Measurements from ENCODE around the gene FHDC1. TPM values are rescaled to one million over a fixed set of nuclear protein-coding genes. Genes with fewer than 3 reads are reported as not detected.

FHDC1 gene
- total RNA-seq, 1 experiment from 2014 or later, result 3.8 TPM

- DNase-seq (ENCODE audit: extremely low read depth, low read depth), result no peak
Observed at GRCh38 chr4:152936446-152937335, 568 bp downstream of the FHDC1 start.

GRCh38 chr4:152937336-152938236, 1.5 kb downstream of the FHDC1 start:
- no peak for DNase-seq (ENCODE audit: extremely low read depth, low read depth)

DNA sequence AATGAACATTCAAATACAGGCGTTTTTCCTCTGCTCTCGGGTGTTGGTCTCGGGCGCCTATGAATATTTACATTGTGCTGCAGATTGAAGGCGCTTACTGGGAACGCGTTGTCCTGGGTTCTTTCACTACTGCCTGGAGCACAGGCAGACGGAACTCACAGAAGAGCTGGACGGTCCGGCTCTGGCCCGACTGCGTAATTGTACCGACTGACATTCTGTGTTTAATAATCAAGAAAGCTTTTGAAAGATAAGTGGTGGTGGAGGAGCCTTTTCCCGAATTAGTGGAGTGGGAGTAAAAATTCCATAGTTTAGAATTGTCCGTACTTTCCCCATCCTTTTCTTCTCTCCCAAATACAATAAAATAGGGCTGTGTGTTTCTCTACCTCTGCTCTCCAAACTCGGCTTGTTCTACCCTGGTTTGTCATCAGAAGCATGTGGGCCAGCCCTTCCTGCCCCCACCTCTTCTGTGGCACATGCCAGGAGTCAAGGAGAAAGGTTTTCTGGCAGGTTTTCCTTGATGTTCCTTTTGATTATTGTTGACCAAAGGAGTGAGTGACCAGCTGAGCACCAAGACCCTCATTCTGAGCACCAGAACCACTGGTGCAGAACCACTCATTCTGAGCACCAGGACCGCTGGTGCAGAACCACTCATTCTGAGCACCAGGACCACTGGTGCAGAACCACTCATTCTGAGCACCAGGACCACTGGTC, 2.3 kb downstream of the FHDC1 start:
- no peak for DNase-seq (ENCODE audit: extremely low read depth, low read depth)

GRCh38 chr4:152939621-152940020, 3.5 kb downstream of the FHDC1 start:
- DNase-seq (ENCODE audit: extremely low read depth, low read depth), result no peak

DNA sequence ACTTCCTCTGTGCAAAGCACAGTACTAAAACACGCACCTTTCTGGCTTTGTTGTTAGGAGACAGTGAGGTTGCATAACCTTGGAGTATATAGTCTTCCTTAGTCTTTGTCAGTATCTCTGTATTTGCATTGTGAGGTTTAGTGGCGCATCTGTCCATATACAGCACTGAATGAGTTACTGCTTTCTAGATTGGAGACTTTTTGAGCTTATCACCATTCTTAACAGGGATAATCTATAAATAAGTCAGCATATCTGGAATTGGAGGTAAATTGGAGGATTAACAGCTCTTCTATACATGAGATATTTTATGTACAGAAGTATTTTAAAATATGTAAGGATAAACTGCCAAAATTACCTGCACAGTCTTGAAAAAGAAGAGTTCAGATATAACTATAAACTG, 4.3 kb downstream of the FHDC1 start:
- no peak for DNase-seq (ENCODE audit: extremely low read depth, low read depth)

GRCh38 chr4:152941411-152941810, 5.3 kb downstream of the FHDC1 start:
- no peak for DNase-seq (ENCODE audit: extremely low read depth, low read depth)

- DNase-seq (ENCODE audit: extremely low read depth, low read depth), result no peak
Observed at GRCh38 chr4:152942346-152942745, 6.2 kb downstream of the FHDC1 start.

DNA sequence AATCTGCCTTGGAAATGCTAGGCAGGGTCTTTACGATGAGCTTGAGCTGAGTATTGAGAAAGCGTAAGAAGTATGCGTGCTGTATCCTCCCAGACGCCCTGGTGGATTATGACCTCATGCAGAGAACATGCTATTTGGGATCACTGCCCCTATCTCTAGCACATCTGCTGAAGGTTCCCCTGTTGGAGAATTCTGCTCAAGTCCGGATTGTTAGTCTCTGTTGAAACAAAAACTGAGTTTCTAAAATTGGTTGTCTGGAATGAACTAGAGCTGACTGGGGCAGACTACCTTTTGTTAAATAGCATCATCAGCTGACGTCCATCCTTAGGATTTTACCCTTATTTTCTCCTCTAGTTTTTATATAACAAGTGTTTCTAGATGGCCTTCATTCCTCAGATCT, 7.5 kb downstream of the FHDC1 start:
- no peak for DNase-seq (ENCODE audit: extremely low read depth, low read depth)

DNA sequence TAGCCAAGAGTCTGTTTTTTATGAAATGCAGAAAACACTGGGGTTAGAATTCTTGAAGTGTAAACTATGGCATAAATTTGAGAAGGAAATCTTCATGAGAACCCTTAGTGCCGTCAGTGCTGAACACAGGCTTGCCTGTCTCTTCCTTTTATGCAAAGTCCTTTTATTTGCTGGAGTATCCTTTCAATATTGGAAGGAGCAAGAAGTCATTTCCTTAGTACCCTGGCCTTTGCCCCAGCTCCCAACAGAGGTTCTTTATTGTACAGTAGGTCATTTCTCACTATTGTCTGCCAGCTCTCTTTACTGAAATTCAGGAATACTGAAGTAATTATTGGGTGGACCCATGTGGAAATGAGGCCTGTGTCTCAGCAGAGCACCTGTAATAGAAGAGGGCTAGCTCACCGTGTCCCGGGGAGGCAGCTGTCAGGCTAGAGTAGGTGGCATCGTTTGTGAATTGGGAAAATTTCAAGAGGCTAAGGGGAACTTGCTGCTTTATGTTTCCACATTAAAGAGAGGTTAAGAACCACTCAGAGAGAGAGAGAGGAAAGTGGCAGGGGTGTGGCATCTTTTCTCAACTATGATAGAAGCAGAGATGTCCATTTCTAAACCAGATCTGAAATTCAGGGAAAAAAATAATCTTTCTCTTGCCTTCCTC, 8.7 kb downstream of the FHDC1 start:
- DNase-seq (ENCODE audit: extremely low read depth, low read depth), result no peak

- DNase-seq (ENCODE audit: extremely low read depth, low read depth), result no peak
Observed at GRCh38 chr4:152945639-152946038, 9.5 kb downstream of the FHDC1 start.

- no peak for DNase-seq (ENCODE audit: extremely low read depth, low read depth)
Observed at GRCh38 chr4:152946446-152946845, 10.3 kb downstream of the FHDC1 start.

- no peak for DNase-seq (ENCODE audit: extremely low read depth, low read depth)
Observed at GRCh38 chr4:152947311-152947710, 11.2 kb downstream of the FHDC1 start.

DNA sequence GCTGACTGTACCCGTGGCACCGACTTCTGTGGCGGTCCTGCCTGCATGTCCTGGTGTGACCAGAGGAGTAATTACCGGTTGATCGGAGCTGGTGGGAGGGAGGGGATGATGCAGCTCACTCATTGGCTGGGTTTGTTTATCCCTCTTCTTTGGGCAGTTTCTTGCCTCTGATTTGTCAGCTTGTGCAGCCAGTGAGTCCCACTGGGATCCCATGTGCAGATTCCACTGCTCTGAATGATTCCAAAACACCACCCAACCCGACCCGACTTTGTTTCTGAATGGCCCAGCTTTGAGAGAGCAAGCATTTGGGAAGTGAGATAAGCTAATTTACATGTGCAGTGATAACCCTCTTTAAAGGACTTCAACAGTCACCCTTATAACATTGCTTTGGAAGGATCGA, 13.8 kb downstream of the FHDC1 start:
- no peak for DNase-seq (ENCODE audit: extremely low read depth, low read depth)

DNA sequence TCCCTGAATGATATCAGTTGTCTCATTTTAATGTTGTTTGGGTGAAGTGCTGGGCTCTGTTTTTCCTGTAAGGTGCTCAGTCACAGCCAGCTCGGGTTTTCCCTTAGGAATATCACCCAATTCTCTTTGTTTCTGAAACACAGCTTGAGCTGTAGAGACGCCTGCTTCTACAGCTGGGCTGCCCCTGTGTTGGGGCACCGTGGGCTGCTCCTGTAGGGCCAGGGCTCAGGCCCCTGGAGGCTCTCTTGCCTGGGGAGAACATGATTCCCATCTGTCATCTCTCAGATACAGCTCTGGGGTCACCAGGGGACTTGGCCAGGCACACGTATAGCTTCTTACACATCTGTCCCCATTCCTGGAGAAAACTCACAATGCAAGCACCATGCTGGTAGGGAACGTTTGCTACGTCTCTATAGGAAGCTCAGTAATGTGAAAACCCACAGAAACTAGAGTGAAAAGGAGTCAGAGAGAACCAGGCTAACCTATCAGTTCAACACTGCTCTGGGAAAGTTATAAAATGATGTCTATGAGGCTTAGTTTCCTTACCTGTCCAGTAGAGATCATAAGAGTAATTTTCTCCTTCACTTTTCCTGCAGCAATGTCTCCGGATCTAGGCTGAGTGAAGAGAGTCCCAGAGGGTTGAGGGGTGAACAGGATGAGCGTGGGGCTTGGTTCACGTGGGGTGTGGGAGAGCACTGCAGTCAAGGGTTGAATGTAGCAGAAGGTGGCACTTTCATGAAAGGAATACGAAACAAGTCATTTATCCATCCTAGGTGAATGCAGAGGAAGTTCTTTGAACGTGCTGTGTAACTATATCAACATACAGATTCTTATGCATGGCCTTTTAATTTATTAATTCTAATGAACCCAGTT, 14.5 kb downstream of the FHDC1 start:
- DNase-seq (ENCODE audit: extremely low read depth, low read depth), result no peak

- DNase-seq (ENCODE audit: extremely low read depth, low read depth), result no peak
Observed at GRCh38 chr4:152951348-152951747, 15.2 kb downstream of the FHDC1 start.

- DNase-seq (ENCODE audit: extremely low read depth, low read depth), result no peak
Observed at GRCh38 chr4:152953514-152953913, 17.4 kb downstream of the FHDC1 start.

GRCh38 chr4:152954741-152955140, 18.6 kb downstream of the FHDC1 start:
- no peak for DNase-seq (ENCODE audit: extremely low read depth, low read depth)

- no peak for DNase-seq (ENCODE audit: extremely low read depth, low read depth)
Observed at GRCh38 chr4:152956147-152956546, 20.0 kb downstream of the FHDC1 start.

DNA sequence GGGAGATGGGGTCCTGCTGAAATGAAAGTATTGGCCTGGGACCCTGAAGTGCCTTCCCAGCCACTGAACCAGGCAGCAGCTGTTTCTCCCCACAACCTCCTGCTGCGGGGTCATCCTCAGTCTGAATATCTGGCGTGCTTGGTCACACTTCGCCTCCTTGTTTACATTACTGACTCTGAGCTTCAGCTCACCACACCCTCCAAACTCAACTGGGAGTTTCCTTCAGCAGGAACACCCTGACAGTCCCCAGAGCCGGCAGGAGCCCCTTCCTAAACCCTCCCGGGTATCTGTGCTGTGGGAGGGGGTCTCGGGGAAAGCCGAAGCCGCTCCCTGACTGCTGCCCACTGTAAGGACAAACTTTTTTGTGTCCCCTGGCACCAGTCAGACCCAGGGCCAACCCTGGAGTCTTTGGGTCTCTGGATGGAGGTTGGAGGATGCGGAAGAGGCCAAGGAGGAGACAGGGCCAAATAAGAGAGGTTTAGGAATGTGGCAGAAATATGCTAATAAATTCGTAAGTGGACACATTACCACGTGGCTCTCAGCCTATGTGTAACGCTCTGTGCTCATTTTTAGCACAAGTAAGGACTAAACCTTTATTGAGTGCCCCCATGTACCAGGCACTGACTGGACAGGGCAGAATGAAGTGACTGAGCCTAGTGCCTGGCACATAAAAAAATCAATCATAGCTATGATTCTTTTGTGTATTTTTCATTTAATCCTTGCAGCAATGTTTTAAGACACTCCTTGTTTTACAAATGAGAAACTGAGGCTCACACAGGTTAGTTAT, 20.7 kb downstream of the FHDC1 start:
- peak; percentile 73 for DNase-seq (ENCODE audit: extremely low read depth, low read depth)

All from NCI-H460 (cell line).